ENCODE results near the gene MPRIP.
A peak's percentile ranks its signal among the peaks of the same experiment; 100 is the strongest.

MPRIP gene

DNA sequence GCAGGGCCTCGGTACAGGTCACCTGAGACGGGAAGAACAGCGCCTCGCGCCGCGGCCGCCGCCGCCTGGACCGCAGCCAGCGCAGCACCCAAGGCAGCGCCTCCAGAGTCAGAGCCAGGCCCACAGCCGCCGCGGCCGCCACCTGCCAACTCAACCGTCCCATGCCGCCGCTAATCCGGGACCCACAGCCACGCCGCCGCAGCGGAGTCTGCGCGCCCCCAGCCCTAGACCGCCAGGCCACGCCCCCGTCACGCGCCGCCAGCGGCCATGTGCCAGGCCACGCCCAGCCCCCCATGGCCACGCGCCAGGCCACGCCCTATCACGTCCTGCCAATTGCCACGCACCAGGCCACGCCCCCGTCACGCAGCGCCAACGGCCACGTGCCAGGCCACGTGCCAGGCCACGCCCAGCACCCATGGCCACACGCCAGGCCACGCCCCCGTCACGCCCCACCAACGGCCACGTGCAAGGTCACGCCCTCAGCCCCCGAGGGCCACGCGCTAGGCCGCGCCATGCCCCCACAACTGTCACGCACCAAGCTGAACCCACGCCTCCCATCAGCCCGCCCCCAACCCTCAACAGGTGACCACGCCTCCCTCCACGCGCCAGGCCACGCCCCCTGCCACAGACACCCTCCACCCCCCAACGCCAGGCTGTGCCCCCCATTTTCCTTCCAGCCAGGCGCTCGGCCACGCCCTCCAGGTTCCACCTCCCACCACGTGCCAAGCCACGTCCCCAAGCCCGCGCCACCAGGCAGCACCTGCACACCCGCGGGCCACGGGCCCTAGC, 164.1 kb downstream of the MPRIP start, which contains the start of gene PLD6:
Gene PLD6 (minus strand): TSS at position 210 of the 789 bp plus-strand sequence. CDS start 47 bp downstream, at position 163.
- peak within 1 kb of the TSS; percentile 74 to 76 for H3K4me3 ChIP-seq (ENCODE audit: low read length in 2 of 2)
- H3K27ac ChIP-seq (ENCODE audit: low read depth in 2 of 2, low read length in 2 of 2), result peak within 1 kb of the TSS; percentile 77 to 78
- H3K9me3 ChIP-seq (ENCODE audit: control insufficient read depth in 2 of 2, low read length in 2 of 2), result no peaks in the 10 kb centered on the region
- no peaks in the 10 kb centered on the region for H3K27me3 ChIP-seq (ENCODE audit: control insufficient read depth in 2 of 2, insufficient read depth in 2 of 2, low read length in 2 of 2)
- H3K4me1 ChIP-seq (ENCODE audit: control insufficient read depth in 2 of 2, insufficient read depth in 2 of 2, low read length in 2 of 2), result peaks cover 28 to 32% of the 10 kb centered on the region in 2 donors
- H3K9ac ChIP-seq (ENCODE audit: low read depth in 1 of 2, low read length in 2 of 2), result peak within 1 kb of the TSS; percentile 66 to 80
- H3K36me3 ChIP-seq (ENCODE audit: control insufficient read depth in 2 of 2, insufficient read depth in 2 of 2, low read length in 2 of 2), result peaks cover 0 to 3% of the 10 kb centered on the region in 2 donors

DNA sequence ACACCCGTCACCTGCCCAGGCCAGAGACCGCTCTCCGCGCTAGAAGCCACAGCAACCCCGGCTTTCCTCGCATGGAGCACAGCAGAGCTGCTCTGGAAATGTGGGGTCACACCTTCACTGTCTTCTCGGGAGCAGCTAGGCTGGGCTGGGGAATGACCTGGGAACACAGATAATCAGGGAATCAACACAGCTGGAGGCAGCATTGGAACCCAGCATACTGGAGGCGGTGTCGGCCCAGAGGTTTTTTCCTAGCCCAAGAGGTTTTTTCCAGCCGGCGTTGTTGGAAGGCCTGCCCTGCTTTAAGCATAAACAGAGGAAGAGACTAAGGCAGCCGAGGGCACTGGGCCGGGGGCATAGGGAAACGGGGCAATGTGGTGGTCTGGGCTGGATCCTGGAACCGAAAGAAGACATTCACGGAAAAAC, 164.7 kb downstream of the MPRIP start:
- H3K27ac ChIP-seq (ENCODE audit: low read depth in 2 of 2, low read length in 2 of 2), result peak overlapping the region; percentile 77 to 78
- peak overlapping the region in 1 of 2 donors; percentile 80 for H3K9ac ChIP-seq (ENCODE audit: low read depth in 1 of 2, low read length in 2 of 2)
- H3K4me3 ChIP-seq (ENCODE audit: low read length in 2 of 2), result peak overlapping the region in 1 of 2 donors; percentile 76
- H3K36me3 ChIP-seq (ENCODE audit: control insufficient read depth in 2 of 2, insufficient read depth in 2 of 2, low read length in 2 of 2), result peaks cover 0 to 3% of the 10 kb centered on the region in 2 donors
- H3K9me3 ChIP-seq (ENCODE audit: control insufficient read depth in 2 of 2, low read length in 2 of 2), result no peaks in the 10 kb centered on the region
- H3K4me1 ChIP-seq (ENCODE audit: control insufficient read depth in 2 of 2, insufficient read depth in 2 of 2, low read length in 2 of 2), result peaks cover 28 to 29% of the 10 kb centered on the region in 2 donors
- no peaks in the 10 kb centered on the region for H3K27me3 ChIP-seq (ENCODE audit: control insufficient read depth in 2 of 2, insufficient read depth in 2 of 2, low read length in 2 of 2)

DNA sequence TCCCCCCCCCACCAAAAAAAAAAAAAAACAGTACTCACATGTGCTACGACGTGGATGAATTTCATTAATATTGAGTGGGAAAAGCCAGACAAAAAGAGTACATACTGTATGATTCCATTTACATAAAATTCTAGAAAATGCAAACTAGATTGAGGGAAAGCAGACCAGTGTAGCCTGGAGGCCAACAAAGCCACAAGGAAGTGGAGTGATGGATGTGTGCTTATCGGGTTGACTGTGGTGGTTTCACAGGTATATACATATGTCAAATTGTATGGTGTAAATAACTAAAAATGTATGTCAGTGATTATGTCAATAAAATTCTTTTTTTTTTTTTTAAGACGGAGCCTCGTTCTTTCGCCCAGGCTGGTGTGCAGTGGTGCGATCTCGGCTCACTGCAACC, 165.7 kb downstream of the MPRIP start:
- H3K27ac ChIP-seq (ENCODE audit: low read depth in 2 of 2, low read length in 2 of 2), result no peak overlapping the region
- peaks cover 4 to 7% of the 10 kb centered on the region in 2 donors for H3K36me3 ChIP-seq (ENCODE audit: control insufficient read depth in 2 of 2, insufficient read depth in 2 of 2, low read length in 2 of 2)
- H3K4me3 ChIP-seq (ENCODE audit: low read length in 2 of 2), result no peak overlapping the region
- no peak overlapping the region for H3K9ac ChIP-seq (ENCODE audit: low read depth in 1 of 2, low read length in 2 of 2)
- no peaks in the 10 kb centered on the region for H3K9me3 ChIP-seq (ENCODE audit: control insufficient read depth in 2 of 2, low read length in 2 of 2)
- H3K27me3 ChIP-seq (ENCODE audit: control insufficient read depth in 2 of 2, insufficient read depth in 2 of 2, low read length in 2 of 2), result no peaks in the 10 kb centered on the region
- H3K4me1 ChIP-seq (ENCODE audit: control insufficient read depth in 2 of 2, insufficient read depth in 2 of 2, low read length in 2 of 2), result peaks cover 28 to 29% of the 10 kb centered on the region in 2 donors

DNA sequence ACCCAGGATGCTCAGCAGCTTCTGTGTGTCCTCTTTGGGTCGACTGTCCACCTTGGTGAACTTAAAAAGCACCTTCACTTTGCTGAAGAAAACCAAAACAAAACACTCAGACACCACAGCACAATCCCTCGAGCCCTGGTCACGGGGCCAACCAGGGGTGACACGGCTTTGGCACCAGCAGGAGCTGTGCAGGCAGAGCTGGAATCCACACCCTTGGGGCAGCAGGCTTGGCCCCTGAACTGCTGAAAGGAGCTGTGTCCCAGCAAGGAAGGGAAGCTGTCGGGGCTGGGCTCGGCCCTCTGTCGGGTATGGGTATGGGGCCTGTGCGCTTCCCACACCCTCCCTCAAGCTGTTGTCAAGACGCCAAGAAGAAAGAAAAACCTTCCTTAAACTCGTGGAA, 171.5 kb downstream of the MPRIP start:
- no peak overlapping the region for H3K4me3 ChIP-seq (ENCODE audit: low read length in 2 of 2)
- no peaks in the 10 kb centered on the region for H3K27me3 ChIP-seq (ENCODE audit: control insufficient read depth in 2 of 2, insufficient read depth in 2 of 2, low read length in 2 of 2)
- no peaks in the 10 kb centered on the region for H3K9me3 ChIP-seq (ENCODE audit: control insufficient read depth in 2 of 2, low read length in 2 of 2)
- H3K4me1 ChIP-seq (ENCODE audit: control insufficient read depth in 2 of 2, insufficient read depth in 2 of 2, low read length in 2 of 2), result no peaks in the 10 kb centered on the region
- H3K27ac ChIP-seq (ENCODE audit: low read depth in 2 of 2, low read length in 2 of 2), result no peak overlapping the region
- H3K36me3 ChIP-seq (ENCODE audit: control insufficient read depth in 2 of 2, insufficient read depth in 2 of 2, low read length in 2 of 2), result peaks cover 52 to 54% of the 10 kb centered on the region in 2 donors
- H3K9ac ChIP-seq (ENCODE audit: low read depth in 1 of 2, low read length in 2 of 2), result no peak overlapping the region

DNA sequence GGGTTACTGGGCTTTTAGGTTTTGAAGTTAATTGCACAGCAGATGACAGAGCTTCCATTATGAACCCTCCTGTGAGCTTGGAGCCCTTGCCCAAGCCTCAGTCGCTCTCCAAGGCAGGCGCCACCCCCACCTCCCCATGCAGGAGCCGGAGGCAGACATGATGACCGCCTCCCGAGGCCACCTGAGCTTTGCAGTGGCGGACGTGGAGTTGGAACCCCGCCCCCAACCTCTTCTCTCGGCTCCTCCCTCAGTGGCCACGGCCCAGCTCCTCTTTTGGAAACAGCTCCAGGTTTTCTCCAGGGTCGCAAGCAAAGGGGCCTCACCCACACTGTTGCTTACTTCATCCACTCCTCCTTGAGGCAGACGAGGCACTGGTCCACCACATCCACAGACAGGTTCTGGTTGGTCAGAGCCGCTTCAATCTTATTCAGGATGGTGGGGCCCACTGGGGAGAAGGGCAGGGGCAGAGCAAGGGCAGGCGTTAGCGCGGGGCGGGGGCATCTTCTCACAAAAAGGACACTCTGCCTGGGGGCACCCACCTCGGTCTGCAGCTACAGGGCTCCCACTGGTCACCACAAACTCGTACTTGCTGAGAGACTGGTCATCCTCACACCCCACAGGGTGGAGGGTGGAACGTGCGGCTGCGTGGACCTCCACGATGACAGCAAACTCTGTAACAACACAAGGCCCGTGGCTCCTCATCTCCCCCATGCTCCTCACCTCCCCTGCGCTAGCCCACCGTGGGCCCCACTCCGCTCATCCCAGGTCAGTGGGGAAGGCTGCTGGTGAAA, 172.6 kb downstream of the MPRIP start:
- H3K36me3 ChIP-seq (ENCODE audit: control insufficient read depth in 2 of 2, insufficient read depth in 2 of 2, low read length in 2 of 2), result peaks cover 57 to 61% of the 10 kb centered on the region in 2 donors
- H3K27me3 ChIP-seq (ENCODE audit: control insufficient read depth in 2 of 2, insufficient read depth in 2 of 2, low read length in 2 of 2), result no peaks in the 10 kb centered on the region
- no peak overlapping the region for H3K9ac ChIP-seq (ENCODE audit: low read depth in 1 of 2, low read length in 2 of 2)
- no peaks in the 10 kb centered on the region for H3K4me1 ChIP-seq (ENCODE audit: control insufficient read depth in 2 of 2, insufficient read depth in 2 of 2, low read length in 2 of 2)
- no peak overlapping the region for H3K4me3 ChIP-seq (ENCODE audit: low read length in 2 of 2)
- H3K9me3 ChIP-seq (ENCODE audit: control insufficient read depth in 2 of 2, low read length in 2 of 2), result no peaks in the 10 kb centered on the region
- no peak overlapping the region for H3K27ac ChIP-seq (ENCODE audit: low read depth in 2 of 2, low read length in 2 of 2)

DNA sequence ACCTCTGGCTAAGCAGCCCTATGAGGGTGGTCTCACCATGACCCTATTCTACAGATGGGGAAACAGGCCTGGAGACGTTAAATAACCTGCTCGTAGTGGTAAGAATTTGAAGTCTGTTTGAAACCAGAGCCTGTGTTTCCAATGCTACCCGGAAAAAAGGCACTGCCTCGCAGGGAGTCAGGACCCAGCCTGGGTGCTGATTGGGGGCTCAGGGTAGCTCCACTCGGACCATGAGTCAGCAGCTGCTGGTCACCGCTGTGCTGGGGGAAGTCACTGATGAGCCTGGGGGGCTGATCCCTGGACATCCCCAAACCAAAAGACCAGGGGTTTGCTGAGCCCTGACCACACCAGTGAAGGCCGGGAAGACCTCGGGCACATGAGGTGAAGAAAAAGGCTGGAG, 173.3 kb downstream of the MPRIP start:
- Histone ChIP-seq H3K27ac (ENCODE audit: low read depth in 2 of 2, low read length in 2 of 2) (no peak overlapping the region), H3K27me3 (ENCODE audit: control insufficient read depth in 2 of 2, insufficient read depth in 2 of 2, low read length in 2 of 2) (no peaks in the 10 kb centered on the region), H3K4me1 (ENCODE audit: control insufficient read depth in 2 of 2, insufficient read depth in 2 of 2, low read length in 2 of 2) (no peaks in the 10 kb centered on the region), H3K9ac (ENCODE audit: low read depth in 1 of 2, low read length in 2 of 2) (no peak overlapping the region), H3K36me3 (ENCODE audit: control insufficient read depth in 2 of 2, insufficient read depth in 2 of 2, low read length in 2 of 2) (peaks cover 57 to 68% of the 10 kb centered on the region in 2 donors), H3K4me3 (ENCODE audit: low read length in 2 of 2) (no peak overlapping the region), H3K9me3 (ENCODE audit: control insufficient read depth in 2 of 2, low read length in 2 of 2) (no peaks in the 10 kb centered on the region)

DNA sequence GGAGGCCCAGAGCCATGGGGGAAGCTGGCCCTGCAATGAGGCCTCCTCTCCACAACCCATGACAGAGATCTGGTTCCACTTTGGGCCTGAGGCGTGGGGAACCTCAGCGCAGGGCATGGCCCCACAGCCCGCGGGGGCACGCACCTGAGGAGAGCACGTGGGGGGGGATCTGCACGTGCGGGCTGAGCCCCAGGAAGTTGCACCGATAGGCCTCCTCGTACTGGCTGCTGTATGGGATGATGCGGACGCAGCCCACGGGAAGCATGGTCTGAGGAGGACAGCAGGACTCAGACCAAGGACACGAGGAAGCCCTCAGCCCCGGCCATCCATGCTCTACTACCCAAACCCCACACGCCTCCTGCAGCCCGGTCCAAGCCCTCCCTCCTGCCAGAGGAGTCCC, 174.0 kb downstream of the MPRIP start:
- H3K9me3 ChIP-seq (ENCODE audit: control insufficient read depth in 2 of 2, low read length in 2 of 2), result no peaks in the 10 kb centered on the region
- H3K4me3 ChIP-seq (ENCODE audit: low read length in 2 of 2), result no peak overlapping the region
- no peak overlapping the region for H3K9ac ChIP-seq (ENCODE audit: low read depth in 1 of 2, low read length in 2 of 2)
- H3K27me3 ChIP-seq (ENCODE audit: control insufficient read depth in 2 of 2, insufficient read depth in 2 of 2, low read length in 2 of 2), result no peaks in the 10 kb centered on the region
- no peak overlapping the region for H3K27ac ChIP-seq (ENCODE audit: low read depth in 2 of 2, low read length in 2 of 2)
- peaks cover 61 to 74% of the 10 kb centered on the region in 2 donors for H3K36me3 ChIP-seq (ENCODE audit: control insufficient read depth in 2 of 2, insufficient read depth in 2 of 2, low read length in 2 of 2)
- H3K4me1 ChIP-seq (ENCODE audit: control insufficient read depth in 2 of 2, insufficient read depth in 2 of 2, low read length in 2 of 2), result no peaks in the 10 kb centered on the region

DNA sequence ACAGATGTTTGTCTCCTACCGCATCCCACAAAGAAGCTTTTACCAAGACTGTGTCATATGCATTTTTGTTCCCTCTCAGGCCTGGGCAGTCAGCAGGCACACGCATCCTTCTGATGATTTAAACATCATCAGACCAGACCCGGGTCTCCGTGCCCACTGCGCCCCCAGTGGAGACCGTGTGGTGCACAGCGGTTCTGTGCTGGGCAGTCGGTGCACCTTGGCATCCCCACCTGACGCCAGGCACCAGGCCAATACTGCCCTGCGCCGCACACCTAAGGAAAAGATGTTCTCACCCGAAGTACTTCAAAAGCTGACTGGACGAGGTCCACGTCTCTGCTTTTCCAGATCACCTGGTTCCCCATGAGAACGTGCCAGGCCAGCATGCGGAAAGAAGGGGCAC, 174.5 kb downstream of the MPRIP start:
- H3K9me3 ChIP-seq (ENCODE audit: control insufficient read depth in 2 of 2, low read length in 2 of 2), result no peaks in the 10 kb centered on the region
- H3K27ac ChIP-seq (ENCODE audit: low read depth in 2 of 2, low read length in 2 of 2), result no peak overlapping the region
- peaks cover 65 to 80% of the 10 kb centered on the region in 2 donors for H3K36me3 ChIP-seq (ENCODE audit: control insufficient read depth in 2 of 2, insufficient read depth in 2 of 2, low read length in 2 of 2)
- H3K27me3 ChIP-seq (ENCODE audit: control insufficient read depth in 2 of 2, insufficient read depth in 2 of 2, low read length in 2 of 2), result no peaks in the 10 kb centered on the region
- no peaks in the 10 kb centered on the region for H3K4me1 ChIP-seq (ENCODE audit: control insufficient read depth in 2 of 2, insufficient read depth in 2 of 2, low read length in 2 of 2)
- no peak overlapping the region for H3K9ac ChIP-seq (ENCODE audit: low read depth in 1 of 2, low read length in 2 of 2)
- H3K4me3 ChIP-seq (ENCODE audit: low read length in 2 of 2), result no peak overlapping the region

DNA sequence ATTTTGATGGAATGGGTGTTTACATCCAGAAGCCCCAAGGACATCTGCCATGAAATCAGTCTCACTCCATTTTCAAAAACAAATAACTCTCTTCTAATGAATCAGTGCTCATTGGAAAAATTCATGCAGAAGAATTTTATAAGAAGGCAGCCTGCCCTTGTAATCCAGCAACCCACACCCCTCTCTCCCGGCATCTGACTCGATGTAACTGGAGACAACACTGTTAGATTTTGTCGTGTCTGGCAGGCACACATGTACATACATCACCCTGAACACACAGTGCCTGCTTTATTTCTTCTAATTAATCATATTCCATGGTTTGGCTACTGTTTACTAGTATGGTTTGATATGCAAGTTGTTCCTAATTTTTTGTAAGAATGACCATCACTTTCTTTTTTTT, 175.7 kb downstream of the MPRIP start:
- peaks cover 72 to 86% of the 10 kb centered on the region in 2 donors for H3K36me3 ChIP-seq (ENCODE audit: control insufficient read depth in 2 of 2, insufficient read depth in 2 of 2, low read length in 2 of 2)
- H3K27me3 ChIP-seq (ENCODE audit: control insufficient read depth in 2 of 2, insufficient read depth in 2 of 2, low read length in 2 of 2), result no peaks in the 10 kb centered on the region
- no peak overlapping the region for H3K4me3 ChIP-seq (ENCODE audit: low read length in 2 of 2)
- H3K27ac ChIP-seq (ENCODE audit: low read depth in 2 of 2, low read length in 2 of 2), result no peak overlapping the region
- no peaks in the 10 kb centered on the region for H3K9me3 ChIP-seq (ENCODE audit: control insufficient read depth in 2 of 2, low read length in 2 of 2)
- H3K4me1 ChIP-seq (ENCODE audit: control insufficient read depth in 2 of 2, insufficient read depth in 2 of 2, low read length in 2 of 2), result no peaks in the 10 kb centered on the region
- no peak overlapping the region for H3K9ac ChIP-seq (ENCODE audit: low read depth in 1 of 2, low read length in 2 of 2)

DNA sequence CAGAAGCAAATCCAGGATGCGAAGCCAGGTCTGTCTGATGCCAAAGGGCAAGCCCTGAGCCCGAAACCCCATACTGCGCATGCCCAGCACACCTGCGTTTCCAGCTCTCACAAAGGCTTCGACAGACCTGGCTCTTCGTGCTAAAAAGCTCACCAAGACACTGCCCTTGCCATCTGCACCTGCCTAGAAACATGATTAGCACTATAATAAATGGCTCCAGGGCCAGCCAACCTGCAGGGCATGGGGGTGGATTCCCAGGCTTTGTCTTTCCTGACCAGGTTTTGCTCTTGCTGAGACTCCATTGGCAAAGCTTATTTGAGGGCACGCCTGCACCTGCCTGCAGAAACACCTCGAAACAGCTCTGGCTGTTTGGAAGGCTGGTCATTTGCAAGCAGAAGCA, 178.3 kb downstream of the MPRIP start:
- peaks cover 73 to 88% of the 10 kb centered on the region in 2 donors for H3K36me3 ChIP-seq (ENCODE audit: control insufficient read depth in 2 of 2, insufficient read depth in 2 of 2, low read length in 2 of 2)
- no peak overlapping the region for H3K27ac ChIP-seq (ENCODE audit: low read depth in 2 of 2, low read length in 2 of 2)
- no peaks in the 10 kb centered on the region for H3K4me1 ChIP-seq (ENCODE audit: control insufficient read depth in 2 of 2, insufficient read depth in 2 of 2, low read length in 2 of 2)
- H3K9ac ChIP-seq (ENCODE audit: low read depth in 1 of 2, low read length in 2 of 2), result no peak overlapping the region
- no peaks in the 10 kb centered on the region for H3K9me3 ChIP-seq (ENCODE audit: control insufficient read depth in 2 of 2, low read length in 2 of 2)
- H3K4me3 ChIP-seq (ENCODE audit: low read length in 2 of 2), result no peak overlapping the region
- no peaks in the 10 kb centered on the region for H3K27me3 ChIP-seq (ENCODE audit: control insufficient read depth in 2 of 2, insufficient read depth in 2 of 2, low read length in 2 of 2)

Data from mucosa of rectum (tissue), 2 donors.